ENCODE data around the gene ZNF236. TPM values are rescaled to one million over a fixed set of nuclear protein-coding genes. Genes with fewer than 3 reads are reported as not detected.
"Not testable (repeated sequence)": the region's sequence is repeated elsewhere in the genome, so short reads cannot be mapped to it uniquely, and the experiment has no call there.

ZNF236 gene
- total RNA-seq, 4 donors from 2014 or later: 15.6 to 28.0 (median 20.6) TPM

DNA sequence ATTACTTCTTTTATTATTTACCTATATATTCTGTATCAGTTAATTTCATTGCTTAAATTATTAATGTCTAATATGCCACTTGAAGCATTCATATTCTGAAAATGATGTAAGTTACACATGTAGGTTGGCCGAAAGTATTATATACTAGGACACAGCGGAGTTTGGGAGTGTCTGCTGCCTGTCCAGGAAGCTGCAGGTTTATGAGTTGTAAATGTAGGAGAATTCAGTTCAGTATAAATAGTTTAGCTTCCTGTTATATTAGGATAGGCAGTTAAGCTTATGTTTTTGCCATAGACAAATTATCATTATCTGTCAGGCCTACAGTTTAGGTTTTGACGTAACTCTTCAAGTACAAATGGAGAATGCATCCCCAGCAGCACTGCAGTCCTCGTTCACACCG, 18.9 kb upstream of the ZNF236 start:
- TF ChIP-seq POLR2A (IDR thresholded peaks at IDR 0.05): no peak
- TF ChIP-seq, protein P1, sequence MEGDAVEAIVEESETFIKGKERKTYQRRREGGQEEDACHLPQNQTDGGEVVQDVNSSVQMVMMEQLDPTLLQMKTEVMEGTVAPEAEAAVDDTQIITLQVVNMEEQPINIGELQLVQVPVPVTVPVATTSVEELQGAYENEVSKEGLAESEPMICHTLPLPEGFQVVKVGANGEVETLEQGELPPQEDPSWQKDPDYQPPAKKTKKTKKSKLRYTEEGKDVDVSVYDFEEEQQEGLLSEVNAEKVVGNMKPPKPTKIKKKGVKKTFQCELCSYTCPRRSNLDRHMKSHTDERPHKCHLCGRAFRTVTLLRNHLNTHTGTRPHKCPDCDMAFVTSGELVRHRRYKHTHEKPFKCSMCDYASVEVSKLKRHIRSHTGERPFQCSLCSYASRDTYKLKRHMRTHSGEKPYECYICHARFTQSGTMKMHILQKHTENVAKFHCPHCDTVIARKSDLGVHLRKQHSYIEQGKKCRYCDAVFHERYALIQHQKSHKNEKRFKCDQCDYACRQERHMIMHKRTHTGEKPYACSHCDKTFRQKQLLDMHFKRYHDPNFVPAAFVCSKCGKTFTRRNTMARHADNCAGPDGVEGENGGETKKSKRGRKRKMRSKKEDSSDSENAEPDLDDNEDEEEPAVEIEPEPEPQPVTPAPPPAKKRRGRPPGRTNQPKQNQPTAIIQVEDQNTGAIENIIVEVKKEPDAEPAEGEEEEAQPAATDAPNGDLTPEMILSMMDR (IDR thresholded peaks at IDR 0.05): no peak
- Histone ChIP-seq H3K4me1 (peaks cover 0 to 16% of the 10 kb centered on the region in 2 donors), H3K36me3 (no peaks in the 10 kb centered on the region), H3K4me3 (replicated peaks in 1 of 3) (no peak overlapping the region), H3K9me3 (no peaks in the 10 kb centered on the region), H3K27me3 (no peaks in the 10 kb centered on the region), H3K27ac (no peak overlapping the region)
- WGBS, 2 donors: 43 to 47% methylated on average over 5 of the region's 5 CpGs
- intact Hi-C loops (cut with DNase I): loop anchor here (10.0 kb wide), 2 partner anchors 81 to 181 kb away; no protein-coding TSS in a partner anchor
- DNase-seq: no peak

DNA sequence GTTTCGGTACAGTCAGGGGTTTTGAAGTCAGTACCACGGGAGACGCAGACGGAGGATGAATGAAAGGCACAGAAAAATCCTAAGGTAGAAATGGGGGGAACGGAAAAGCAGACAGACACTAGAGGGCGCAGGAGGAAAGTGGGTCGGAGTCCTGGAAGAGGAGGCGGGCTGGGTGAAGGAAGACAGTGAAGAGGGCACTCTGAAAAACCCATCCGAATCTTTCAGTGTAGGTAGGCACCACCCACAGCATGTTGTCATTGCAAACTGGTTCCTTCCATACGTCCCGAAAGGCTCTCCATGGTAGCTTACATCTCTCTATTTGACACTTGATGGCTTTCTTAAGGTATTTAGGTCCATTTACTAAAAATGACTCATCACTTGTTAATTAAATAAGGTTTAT, 18.5 kb upstream of the ZNF236 start:
- 3 to 4% methylated on average over 11 of the region's 11 CpGs for WGBS, 2 donors
- TF ChIP-seq, protein P1 (IDR thresholded peaks at IDR 0.05): peak; percentile 37 to 75 (median 52)
- no peak for TF ChIP-seq POLR2A (IDR thresholded peaks at IDR 0.05)
- H3K36me3 ChIP-seq: no peaks in the 10 kb centered on the region
- H3K27ac ChIP-seq: no peak overlapping the region
- H3K27me3 ChIP-seq: no peaks in the 10 kb centered on the region
- peak; percentile 53 to 60 for DNase-seq
- H3K9me3 ChIP-seq: no peaks in the 10 kb centered on the region
- no peak overlapping the region for H3K4me3 ChIP-seq (replicated peaks in 1 of 3)
- H3K4me1 ChIP-seq: peaks cover 0 to 16% of the 10 kb centered on the region in 2 donors
- intact Hi-C loops (cut with DNase I): loop anchor here (10.0 kb wide), 2 partner anchors 81 to 181 kb away; no protein-coding TSS in a partner anchor

DNA sequence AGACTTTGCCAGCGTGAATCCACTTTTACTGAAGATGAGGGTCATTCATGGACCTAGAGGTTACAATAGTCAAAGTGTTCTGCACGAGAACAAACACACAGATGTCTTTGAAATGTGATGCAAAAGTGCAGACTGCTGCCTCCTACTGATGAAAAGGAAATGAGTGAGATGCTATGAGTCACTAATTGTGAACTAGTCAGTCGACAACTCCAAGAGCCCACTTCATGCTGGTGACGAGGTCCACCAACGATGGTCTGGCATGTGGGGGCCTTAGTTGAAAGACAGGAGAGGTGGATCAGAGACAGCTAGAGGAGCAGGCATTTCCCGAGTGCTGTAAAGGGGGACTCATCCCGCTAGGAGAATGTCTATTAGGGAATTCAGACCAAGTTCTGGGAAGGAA, 17.1 kb upstream of the ZNF236 start:
- no peak for DNase-seq
- Histone ChIP-seq H3K4me1 (peaks cover 0 to 16% of the 10 kb centered on the region in 2 donors), H3K9me3 (no peaks in the 10 kb centered on the region), H3K36me3 (no peaks in the 10 kb centered on the region), H3K27ac (no peak overlapping the region), H3K27me3 (no peaks in the 10 kb centered on the region), H3K4me3 (replicated peaks in 1 of 3) (no peak overlapping the region)
- 62 to 66% methylated on average over 7 of the region's 7 CpGs for WGBS, 2 donors
- intact Hi-C loops (cut with DNase I): loop anchor here (10.0 kb wide), 2 partner anchors 80 to 180 kb away; no protein-coding TSS in a partner anchor
- no peak for TF ChIP-seq POLR2A (IDR thresholded peaks at IDR 0.05)

DNA sequence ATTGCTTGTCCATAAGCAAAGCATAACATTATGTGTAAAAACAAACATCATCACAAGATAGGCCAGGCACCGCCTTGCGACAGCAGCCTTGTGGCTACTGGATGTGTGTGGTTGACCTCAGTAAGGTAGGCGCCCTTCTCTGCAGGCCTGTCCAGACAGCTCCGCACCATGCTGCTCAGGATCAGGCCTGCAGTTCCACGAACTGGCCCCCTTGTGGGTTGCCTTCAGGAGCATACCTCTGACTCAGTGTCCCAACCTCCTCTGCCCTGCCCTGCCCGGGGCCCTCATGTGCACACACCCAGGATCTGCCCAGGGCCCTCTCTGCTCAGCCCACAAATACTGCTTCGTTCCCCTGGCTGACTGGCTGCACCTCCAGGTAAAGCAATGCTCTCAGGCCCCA, 16.1 kb upstream of the ZNF236 start:
- intact Hi-C loops (cut with DNase I): loop anchor here (10.0 kb wide), 2 partner anchors 78 to 178 kb away; no protein-coding TSS in a partner anchor
- no peak for TF ChIP-seq POLR2A (IDR thresholded peaks at IDR 0.05)
- TF ChIP-seq, protein P1 (IDR thresholded peaks at IDR 0.05): no peak
- Histone ChIP-seq H3K4me1 (peaks cover 0 to 16% of the 10 kb centered on the region in 2 donors), H3K27me3 (no peaks in the 10 kb centered on the region), H3K27ac (no peak overlapping the region), H3K9me3 (no peaks in the 10 kb centered on the region), H3K4me3 (replicated peaks in 1 of 3) (no peak overlapping the region), H3K36me3 (no peaks in the 10 kb centered on the region)
- 86 to 88% methylated on average over 7 of the region's 7 CpGs for WGBS, 2 donors
- DNase-seq: no peak

DNA sequence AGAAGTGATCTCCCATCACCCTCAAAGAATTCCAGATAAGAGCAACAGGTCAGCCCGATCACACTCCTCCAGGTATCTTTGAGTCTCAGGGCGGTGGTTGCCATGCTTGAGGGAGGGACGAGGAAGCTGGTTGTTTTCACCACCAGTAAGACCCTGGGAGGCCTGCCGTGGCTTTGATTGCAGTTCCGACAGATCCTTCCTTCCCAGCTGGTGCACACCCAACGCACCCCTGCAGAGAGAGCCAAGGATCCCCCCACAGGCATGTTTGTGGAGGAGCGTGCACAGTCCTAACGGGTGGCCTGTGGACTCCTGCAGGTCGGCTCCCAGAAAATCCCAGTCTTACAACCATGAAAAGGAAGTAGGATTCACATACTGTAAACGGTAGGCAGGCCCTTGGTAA, 13.8 kb upstream of the ZNF236 start:
- Histone ChIP-seq H3K27ac (no peak overlapping the region), H3K9me3 (no peaks in the 10 kb centered on the region), H3K27me3 (no peaks in the 10 kb centered on the region), H3K4me3 (replicated peaks in 1 of 3) (no peak overlapping the region), H3K4me1 (peaks cover 0 to 5% of the 10 kb centered on the region in 2 donors), H3K36me3 (no peaks in the 10 kb centered on the region)
- no peak for DNase-seq
- intact Hi-C loops (cut with DNase I): loop anchor here (10.0 kb wide), 2 partner anchors 76 to 176 kb away; no protein-coding TSS in a partner anchor
- 88 to 96% methylated on average over 10 of the region's 10 CpGs for WGBS, 2 donors
- TF ChIP-seq, protein P1 (IDR thresholded peaks at IDR 0.05): no peak
- TF ChIP-seq POLR2A (IDR thresholded peaks at IDR 0.05): no peak

DNA sequence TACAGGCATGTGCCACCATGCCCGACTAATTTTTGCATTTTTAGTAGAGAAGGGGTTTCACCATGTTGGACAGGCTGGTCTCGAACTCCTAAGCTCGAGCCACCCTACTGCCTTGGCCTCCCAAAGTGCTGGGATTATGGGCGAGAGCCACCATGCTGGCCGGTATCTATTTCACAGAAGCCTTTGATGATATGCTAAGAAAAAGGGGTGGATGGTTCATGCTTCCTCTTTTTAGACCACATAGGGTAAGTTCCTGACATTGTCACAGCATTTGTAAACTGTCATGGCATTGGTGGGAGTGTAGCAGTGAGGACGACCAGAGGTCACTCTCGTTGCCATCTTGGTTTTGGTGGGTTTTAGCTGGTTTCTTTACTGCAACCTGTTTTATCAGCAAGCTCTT, 10.8 kb upstream of the ZNF236 start:
- H3K27me3 ChIP-seq; H3K9me3 ChIP-seq; H3K27ac ChIP-seq; H3K4me3 ChIP-seq (replicated peaks in 1 of 3); H3K36me3 ChIP-seq; DNase-seq; H3K4me1 ChIP-seq: not testable (repeated sequence)
- intact Hi-C loops (cut with DNase I): loop anchor here (10.0 kb wide), 1 partner anchor 403 kb away; no protein-coding TSS in a partner anchor
- WGBS, 2 donors: 93 to 95% methylated on average over 7 of the region's 7 CpGs
